Measurements from ENCODE around the gene KPNA3. TPM values are rescaled to one million over a fixed set of nuclear protein-coding genes. Genes with fewer than 3 reads are reported as not detected.

The KPNA3 gene
- polyA plus RNA-seq, 1 of the 3 experiments (the other 2 are of a cell fraction), result 11.3 TPM

GRCh38 chr13:49651570-49652354 lies 140.7 kb downstream of the KPNA3 start:
- Histone ChIP-seq H3K4me1 (ENCODE audit: control insufficient read depth in 1 of 2, insufficient read depth in 2 of 2, low read depth in 1 of 2, low read length in 1 of 2) (no peaks in the 10 kb centered on the region; a peak in 1 of 4 replicates), H4K20me1 (ENCODE audit: insufficient read depth) (no peaks in the 10 kb centered on the region), H3K4me3 (ENCODE audit: low read depth in 2 of 2, low read length in 1 of 2) (no peak overlapping the region), H3K27ac (ENCODE audit: low read depth in 2 of 2, low read length in 1 of 2) (no peak overlapping the region), H3F3A (replicated peaks; ENCODE audit: insufficient read depth) (peaks cover 7% of the 10 kb centered on the region), H3K79me2 (ENCODE audit: insufficient read depth) (no peaks in the 10 kb centered on the region), H3K4me2 (no peak overlapping the region), H2AFZ (ENCODE audit: low read depth) (no peak overlapping the region), H3K36me3 (replicated peaks in 1 of 2; ENCODE audit: control insufficient read depth in 1 of 2, insufficient read depth in 2 of 2, low read length in 1 of 2) (no peaks in the 10 kb centered on the region), H3K27me3 (ENCODE audit: insufficient read depth) (no peaks in the 10 kb centered on the region), H3K9me2 (no peaks in the 10 kb centered on the region), H3K9ac (no peak overlapping the region), H3K9me3 (no peaks in the 10 kb centered on the region)
- no peak for DNase-seq
- CTCF ChIA-PET, result interaction anchor here (0.7 to 1.2 kb wide), 3 partner anchors 14 to 201 kb away, joined by 3 to 4 read pairs (median 3); no protein-coding TSS in a partner anchor
- WGBS (ENCODE audit: low lambda C conversion rate), result 95% methylated on average over 15 of the region's 17 CpGs
- no peak for TF ChIP-seq RCOR1 (IDR thresholded peaks at IDR 0.05; ENCODE audit: low read length)
- no peak for TF ChIP-seq NFIC (IDR thresholded peaks at IDR 0.05; ENCODE audit: borderline replicate concordance)
- no peak for TF ChIP-seq CHD2 (IDR thresholded peaks at IDR 0.05; ENCODE audit: low read length, partially characterized antibody)
- no peak for TF ChIP-seq JUND (IDR thresholded peaks at IDR 0.05)
- TF ChIP-seq EP300 (IDR thresholded peaks at IDR 0.05; ENCODE audit: borderline replicate concordance in 1 of 2, low read depth in 1 of 2, low read length in 1 of 2), result no peak
- TF ChIP-seq USF2 (IDR thresholded peaks at IDR 0.05; ENCODE audit: borderline replicate concordance, low read depth, low read length), result no peak
- no peak for TF ChIP-seq FOSL2 (IDR thresholded peaks at IDR 0.05; ENCODE audit: borderline replicate concordance, low read depth)
- POLR2A ChIA-PET, result no interaction called here

- ChIA-PET CTCF (interaction anchor here (0.9 kb wide), 1 partner anchor 140 kb away, joined by 3 read pairs; no protein-coding TSS in a partner anchor), POLR2A (interaction anchor here (0.6 kb wide), 1 partner anchor 143 kb away, joined by 4 read pairs; the partner anchor contains the start of gene KPNA3)
- no peaks in the 10 kb centered on the region for H3K9me3 ChIP-seq
- no peak for TF ChIP-seq PBX3 (IDR thresholded peaks at IDR 0.05)
- no peak for TF ChIP-seq EP300 (IDR thresholded peaks at IDR 0.05; ENCODE audit: borderline replicate concordance in 1 of 2, low read depth in 1 of 2, low read length in 1 of 2)
- no peak for TF ChIP-seq MEF2A (IDR thresholded peaks at IDR 0.05; ENCODE audit: borderline replicate concordance, low read depth)
- TF ChIP-seq CTCF (IDR thresholded peaks at IDR 0.05), result no peak
- TF ChIP-seq CHD2 (IDR thresholded peaks at IDR 0.05; ENCODE audit: low read length, partially characterized antibody), result no peak
- no peak for TF ChIP-seq ZBTB33 (IDR thresholded peaks at IDR 0.05; ENCODE audit: borderline replicate concordance, low read depth)
- TF ChIP-seq GABPA (IDR thresholded peaks at IDR 0.05; ENCODE audit: low read depth), result no peak
- TF ChIP-seq JUND (IDR thresholded peaks at IDR 0.05), result no peak
- no peak for TF ChIP-seq YY1 (IDR thresholded peaks at IDR 0.05; ENCODE audit: low read depth)
- WGBS (ENCODE audit: low lambda C conversion rate), result 90% methylated on average over 2 of the region's 2 CpGs
- DNase-seq, result no peak
- no peaks in the 10 kb centered on the region; a peak in 1 of 4 replicates for H3K4me1 ChIP-seq (ENCODE audit: control insufficient read depth in 1 of 2, insufficient read depth in 2 of 2, low read depth in 1 of 2, low read length in 1 of 2)
- no peak overlapping the region for H3K4me2 ChIP-seq
- no peak overlapping the region for H3K9ac ChIP-seq
- no peaks in the 10 kb centered on the region for H3F3A ChIP-seq (replicated peaks; ENCODE audit: insufficient read depth)
- H3K79me2 ChIP-seq (ENCODE audit: insufficient read depth), result no peaks in the 10 kb centered on the region
- no peaks in the 10 kb centered on the region for H4K20me1 ChIP-seq (ENCODE audit: insufficient read depth)
- no peaks in the 10 kb centered on the region for H3K9me2 ChIP-seq
- H3K36me3 ChIP-seq (replicated peaks in 1 of 2; ENCODE audit: control insufficient read depth in 1 of 2, insufficient read depth in 2 of 2, low read length in 1 of 2), result no peaks in the 10 kb centered on the region
- H3K27ac ChIP-seq (ENCODE audit: low read depth in 2 of 2, low read length in 1 of 2), result no peak overlapping the region
- no peaks in the 10 kb centered on the region for H3K27me3 ChIP-seq (ENCODE audit: insufficient read depth)
- H3K4me3 ChIP-seq (ENCODE audit: low read depth in 2 of 2, low read length in 1 of 2), result no peak overlapping the region
- H2AFZ ChIP-seq (ENCODE audit: low read depth), result no peak overlapping the region
These were observed 142.5 kb downstream of the KPNA3 start for GRCh38 chr13:49649963-49650312.

Measured in SK-N-SH (cell line).